HG03280 (cell line): ENCODE data around the gene PERM1.

Experiments
- ATAC-seq: cut with Tn5 transposase; IDR thresholded peaks from one replicate; pipeline ENCODE4 v1.9.1; 2021; ENCODE audit warnings: mild to moderate bottlenecking, moderate library complexity; ENCODE audit not compliant: unreplicated experiment

PERM1 gene

DNA sequence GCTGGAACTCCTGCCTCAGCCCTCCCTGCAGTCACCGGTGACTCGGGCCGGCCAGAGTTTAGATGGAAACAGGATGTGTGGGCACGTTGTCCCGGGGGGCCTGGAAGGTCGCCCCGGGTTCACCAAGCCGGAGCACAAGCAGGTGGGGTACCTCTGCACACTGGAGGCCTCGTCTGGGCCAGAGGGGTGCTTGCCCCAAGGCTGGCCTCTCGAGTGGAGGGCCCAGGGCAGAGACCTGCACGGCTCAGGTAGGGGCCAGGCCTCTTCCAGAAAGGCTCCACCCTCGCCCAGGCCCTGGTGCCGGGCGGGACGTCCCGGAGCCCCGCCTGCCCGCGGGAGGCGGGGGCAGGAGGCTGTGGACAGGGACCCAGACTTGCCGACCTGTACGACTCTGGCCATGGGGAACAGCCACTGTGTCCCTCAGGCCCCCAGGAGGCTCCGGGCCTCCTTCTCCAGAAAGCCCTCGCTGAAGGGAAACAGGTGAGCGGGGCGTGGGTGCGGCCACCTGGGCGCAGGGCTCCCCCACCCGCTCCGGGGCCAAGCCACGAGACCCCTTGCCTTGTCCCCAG, 15.7 kb downstream of the PERM1 start, which contains the start of gene PLEKHN1:
TSS of gene PLEKHN1 (plus strand) at position 348 of the 569 bp plus-strand sequence. CDS start at position 398, 50 bp downstream.
- ATAC-seq: no peak

DNA sequence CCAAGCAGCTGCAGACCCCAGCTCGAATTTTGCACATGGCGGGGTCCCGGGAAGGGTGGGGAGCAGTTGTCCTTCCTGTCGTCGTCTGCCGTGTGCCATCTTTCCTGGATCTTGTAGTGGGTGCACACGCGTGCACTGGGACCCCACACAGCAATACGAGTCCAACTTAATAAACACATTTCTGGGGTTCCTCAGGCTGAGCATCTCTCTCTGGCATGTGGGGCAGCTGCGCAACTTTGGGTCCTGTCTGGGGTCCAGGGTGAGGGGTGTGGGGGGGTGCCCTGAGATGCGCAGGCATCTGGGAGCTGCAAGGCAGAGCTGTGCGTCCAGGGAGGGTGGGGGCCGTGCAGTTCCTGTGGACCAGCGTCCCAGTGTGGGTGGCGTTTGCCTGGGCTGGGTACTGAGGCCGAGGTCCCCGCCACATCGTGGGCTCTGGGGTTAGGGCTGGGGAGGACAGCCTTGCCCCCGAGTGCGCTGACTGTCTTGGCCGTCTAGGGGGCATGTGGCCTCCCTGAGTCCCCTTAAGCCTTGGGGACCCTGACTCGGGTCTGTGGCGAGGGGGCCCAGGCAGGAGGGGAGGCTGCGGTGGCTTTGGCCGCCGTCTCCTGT, 16.3 kb downstream of the PERM1 start:
- no peak for ATAC-seq

DNA sequence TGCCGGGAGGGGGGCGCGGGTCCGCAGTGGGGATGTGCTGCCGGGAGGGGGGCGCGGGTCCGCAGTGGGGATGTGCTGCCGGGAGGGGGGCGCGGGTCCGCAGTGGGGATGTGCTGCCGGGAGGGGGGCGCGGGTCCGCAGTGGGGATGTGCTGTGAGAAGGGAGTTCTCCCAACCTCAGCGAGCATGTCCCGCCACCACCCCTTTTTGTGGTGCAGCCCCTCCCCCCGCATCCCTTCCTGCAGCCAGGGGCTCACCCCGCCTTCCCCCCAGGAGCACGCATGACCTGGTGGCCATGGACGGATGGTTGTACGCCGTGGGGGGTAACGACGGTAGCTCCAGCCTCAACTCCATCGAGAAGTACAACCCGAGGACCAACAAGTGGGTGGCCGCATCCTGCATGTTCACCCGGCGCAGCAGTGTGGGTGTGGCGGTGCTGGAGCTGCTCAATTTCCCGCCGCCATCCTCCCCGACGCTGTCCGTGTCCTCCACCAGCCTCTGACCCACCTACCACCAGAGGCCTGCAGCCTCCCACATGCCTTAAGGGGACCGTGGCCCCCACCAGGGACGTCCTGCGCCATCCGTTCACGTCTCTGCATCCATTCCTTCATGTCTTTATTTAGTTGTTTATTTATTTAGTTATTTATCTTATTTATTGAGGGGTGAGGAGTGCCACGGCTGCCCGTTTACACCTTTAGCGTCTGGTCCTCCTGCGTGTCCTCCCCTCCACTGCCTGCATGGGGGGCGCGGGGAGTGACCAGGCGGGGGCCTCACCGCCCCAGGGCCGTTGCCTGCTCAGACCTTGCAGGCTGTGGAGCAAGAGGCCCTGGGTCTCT, 17.0 kb downstream of the PERM1 start:
- ATAC-seq: no peak

DNA sequence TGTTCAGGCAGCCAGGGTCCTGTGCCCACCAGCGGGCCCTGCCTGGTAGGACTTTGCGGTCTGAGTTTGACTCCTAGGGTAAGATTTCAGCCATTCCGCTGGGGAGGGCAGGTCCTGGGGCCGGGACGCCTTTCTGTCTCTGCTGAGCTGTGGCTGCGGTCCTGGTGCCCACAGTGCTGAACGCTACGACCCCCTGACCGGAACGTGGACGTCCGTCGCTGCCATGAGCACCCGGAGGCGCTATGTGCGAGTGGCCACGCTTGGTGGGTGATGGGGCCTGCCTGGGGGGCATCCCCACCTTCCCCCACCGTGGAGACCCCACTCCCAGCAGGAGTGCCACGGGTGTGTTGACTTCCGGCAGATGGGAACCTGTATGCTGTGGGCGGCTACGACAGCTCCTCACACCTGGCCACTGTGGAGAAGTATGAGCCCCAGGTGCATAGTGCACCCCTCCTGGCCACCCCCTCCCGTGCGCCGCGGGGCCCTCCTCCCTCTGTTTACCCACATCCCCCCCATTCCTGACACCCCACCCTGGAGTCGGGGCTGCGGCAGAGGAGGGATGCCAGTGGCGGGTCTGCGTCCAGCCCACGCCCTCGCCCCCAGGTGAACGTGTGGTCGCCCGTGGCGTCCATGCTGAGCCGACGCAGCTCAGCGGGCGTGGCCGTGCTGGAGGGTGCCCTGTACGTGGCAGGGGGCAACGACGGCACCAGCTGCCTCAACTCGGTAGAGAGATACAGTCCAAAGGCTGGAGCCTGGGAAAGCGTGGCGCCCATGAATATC, 18.0 kb downstream of the PERM1 start:
- no peak for ATAC-seq

DNA sequence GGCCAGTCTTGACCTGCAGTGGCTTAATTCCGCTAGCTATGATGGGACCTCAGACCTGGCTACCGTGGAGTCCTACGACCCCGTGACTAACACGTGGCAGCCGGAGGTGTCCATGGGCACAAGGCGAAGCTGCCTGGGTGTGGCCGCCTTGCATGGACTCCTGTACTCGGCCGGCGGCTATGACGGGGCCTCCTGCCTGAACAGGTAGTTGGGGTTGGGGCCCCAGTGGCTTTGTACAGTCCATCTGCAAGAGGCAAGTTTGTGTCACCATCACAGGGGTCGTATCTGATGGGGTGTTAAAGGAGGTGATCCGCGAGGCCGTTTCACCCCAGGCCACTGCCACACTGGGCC, 18.6 kb downstream of the PERM1 start:
- ATAC-seq: no peak

DNA sequence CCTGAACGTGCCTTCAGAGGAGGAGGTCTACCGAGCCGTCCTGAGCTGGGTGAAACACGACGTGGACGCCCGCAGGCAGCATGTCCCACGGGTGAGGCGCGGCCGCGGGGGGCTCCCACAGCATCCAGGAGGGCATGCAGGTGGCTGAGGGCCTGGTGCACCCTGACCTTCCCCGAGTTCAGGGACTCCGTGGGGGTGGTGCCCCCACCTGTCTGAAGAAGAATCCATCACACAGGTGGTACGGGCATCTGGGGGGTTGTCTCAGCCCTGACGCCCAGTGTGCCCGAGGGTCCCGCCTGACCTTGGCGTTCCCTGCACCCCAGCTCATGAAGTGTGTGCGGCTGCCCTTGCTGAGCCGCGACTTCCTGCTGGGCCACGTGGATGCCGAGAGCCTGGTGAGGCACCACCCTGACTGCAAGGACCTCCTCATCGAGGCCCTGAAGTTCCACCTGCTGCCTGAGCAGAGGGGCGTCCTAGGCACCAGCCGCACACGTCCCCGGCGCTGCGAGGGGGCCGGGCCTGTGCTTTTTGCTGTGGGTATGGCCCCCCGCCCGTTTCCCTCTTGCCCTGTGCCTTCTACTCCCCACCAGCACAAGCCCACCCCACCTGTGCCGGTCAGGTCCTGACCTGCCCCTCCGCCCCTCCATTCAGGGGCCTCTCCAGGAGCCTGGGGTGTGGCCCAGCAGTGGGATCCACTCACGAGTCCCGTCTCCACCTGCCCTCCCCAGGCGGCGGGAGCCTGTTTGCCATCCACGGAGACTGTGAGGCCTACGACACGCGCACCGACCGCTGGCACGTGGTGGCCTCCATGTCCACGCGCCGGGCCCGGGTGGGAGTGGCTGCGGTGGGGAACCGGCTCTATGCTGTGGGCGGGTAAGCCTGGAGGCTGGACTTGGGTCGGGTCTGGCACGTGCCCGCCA, 19.3 kb downstream of the PERM1 start:
- no peak for ATAC-seq

DNA sequence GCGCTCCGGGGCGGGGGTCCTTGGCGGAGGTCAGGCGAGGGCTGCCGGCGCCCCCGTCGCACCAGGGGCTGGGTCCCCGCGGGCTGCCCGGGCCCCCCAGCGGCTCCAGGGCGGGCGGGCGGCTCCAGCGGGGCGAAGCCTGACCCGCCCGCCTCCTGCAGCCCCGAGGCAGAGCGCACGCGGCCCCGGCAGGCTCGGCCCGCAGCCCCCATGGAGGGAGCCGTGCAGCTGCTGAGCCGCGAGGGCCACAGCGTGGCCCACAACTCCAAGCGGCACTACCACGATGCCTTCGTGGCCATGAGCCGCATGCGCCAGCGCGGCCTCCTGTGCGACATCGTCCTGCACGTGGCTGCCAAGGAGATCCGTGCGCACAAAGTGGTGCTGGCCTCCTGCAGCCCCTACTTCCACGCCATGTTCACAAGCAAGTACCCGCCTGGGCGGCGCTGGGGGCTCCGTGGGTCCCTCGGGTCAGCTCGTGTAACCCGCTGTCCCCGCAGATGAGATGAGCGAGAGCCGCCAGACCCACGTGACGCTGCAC, 20.7 kb downstream of the PERM1 start:
- ATAC-seq: no peak

DNA sequence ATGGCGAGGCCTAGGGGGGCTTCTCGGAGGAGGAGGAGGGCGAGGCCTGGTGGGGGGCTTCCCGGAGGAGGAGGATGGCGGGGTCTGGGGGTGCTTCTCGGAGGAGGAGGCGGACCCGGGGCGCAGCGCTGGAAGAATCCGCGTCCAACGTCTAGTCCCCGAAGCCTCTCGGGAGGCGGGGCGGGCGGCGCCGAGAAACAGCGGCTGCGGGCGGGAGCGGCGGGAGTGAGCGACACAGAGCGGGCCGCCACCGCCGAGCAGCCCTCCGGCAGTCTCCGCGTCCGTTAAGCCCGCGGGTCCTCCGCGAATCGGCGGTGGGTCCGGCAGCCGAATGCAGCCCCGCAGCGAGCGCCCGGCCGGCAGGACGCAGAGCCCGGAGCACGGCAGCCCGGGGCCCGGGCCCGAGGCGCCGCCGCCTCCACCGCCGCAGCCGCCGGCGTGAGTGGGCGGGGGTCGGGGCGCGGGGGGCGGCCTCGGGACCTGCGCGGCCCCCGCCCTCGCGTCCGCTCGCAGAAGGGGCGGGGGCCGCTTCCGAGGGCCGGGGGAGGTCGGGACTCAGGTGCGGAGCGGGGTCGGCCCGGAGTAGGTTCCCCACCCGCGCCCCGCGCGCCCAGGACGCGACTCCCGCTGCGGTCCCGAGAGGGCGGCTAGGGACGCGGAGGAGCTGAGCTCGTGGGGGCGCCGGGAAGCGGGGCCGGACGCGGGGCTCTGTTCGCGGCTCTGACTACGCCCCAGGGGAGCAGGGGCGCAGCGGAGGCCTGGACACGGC, 21.3 kb downstream of the PERM1 start, which contains the start of gene KLHL17:
TSS of gene KLHL17 (plus strand) at position 222 of the 769 bp plus-strand sequence. CDS start at position 332, 110 bp downstream.
- no peak for ATAC-seq

DNA sequence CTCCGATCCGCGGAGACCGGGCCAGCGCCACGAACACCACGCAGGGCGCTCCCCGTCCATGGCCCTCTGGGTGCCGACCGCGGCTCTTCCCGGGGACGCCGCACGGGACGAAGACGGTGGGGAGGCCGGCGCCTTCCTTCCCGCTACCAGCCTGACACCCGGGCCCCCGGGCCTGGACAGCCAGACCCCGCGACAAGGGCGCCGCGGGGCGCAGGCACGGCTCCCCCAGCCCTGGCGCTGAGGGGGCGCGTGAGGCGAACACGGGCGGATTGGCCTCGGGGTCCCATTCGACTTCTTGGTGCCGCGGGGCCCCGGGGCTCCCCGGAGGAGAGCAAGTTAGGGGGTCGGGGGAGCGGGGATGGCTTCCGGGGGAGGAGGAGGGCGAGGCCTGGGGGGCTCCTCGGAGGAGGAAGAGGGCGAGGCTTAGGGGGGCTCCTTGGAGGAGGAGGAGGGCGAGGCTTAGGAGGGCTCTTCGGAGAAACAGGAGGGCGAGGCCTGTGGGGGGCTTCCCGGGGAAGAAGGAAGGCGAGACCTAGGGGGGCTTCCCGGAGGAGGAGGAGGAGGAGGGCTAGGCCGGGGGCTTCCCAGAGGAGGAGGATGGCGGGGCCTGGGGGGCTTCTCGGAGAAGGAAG, 22.0 kb downstream of the PERM1 start:
- no peak for ATAC-seq

DNA sequence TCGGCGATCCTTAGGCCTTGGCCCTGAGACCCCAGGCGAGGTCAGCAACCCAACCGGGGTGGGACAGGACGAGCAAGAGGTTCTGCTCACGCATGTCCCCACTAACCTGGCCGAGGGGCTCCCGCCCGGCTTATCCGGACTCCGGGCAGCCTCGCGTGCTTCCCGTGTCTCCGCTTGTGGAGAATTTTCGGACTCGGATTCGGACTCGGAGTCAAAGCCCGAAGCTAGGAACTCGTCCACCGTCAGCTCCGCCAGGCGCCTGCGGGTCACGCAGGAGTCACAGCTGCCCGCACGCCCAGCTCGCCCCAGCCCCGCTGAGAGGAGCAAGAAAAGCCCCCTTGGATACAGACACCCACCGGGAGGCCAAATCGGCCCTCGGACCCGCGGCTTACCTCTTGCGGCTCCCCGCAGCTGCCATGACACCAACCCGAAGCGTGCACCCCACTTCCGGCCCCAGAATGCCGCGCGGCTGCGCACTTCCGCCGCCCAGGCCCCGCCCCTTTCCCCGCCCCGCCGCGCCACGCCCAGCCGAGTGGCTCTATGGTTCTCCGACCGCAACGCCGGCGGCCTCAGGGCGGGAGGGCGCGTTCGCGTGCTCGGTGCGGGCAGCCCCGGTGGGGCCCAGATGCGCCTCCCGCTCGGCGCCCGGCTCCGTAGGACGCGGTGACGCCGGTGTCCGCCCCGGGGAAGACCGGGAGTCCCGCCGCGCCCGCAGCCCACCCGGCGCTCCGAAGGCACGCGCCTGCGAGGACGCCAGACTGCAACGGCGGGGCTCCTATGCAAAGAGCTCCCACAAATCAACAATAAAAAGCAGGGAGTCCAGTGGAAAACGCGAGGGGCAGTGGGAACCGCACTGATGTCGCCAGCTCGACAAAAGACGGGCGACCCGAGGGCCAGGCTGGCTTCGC, 22.8 kb downstream of the PERM1 start, which contains the start of gene NOC2L:
TSS of gene NOC2L (minus strand) at position 434 of the 908 bp plus-strand sequence. CDS start at position 418, 16 bp downstream.
- ATAC-seq: peak; percentile 73

DNA sequence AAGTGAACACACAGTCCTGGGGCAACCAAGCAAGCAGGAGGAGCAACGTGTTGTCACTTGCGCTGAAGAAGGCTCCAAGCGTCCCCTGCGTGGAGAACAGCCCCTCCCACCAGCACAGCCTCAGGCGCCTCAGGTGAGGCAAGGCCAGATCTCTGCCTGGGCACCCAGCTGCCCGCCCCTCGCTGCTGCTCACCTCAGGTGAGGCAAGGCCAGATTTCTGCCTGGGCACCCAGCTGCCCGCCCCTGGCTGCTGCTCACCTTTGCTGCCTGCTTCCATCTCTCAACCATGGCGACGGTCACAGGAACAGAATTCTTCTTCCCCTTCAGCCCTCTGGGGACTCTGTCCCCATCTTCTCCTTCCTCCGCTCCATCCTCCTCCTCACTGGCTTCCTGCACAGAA, 25.3 kb downstream of the PERM1 start:
- no peak for ATAC-seq

DNA sequence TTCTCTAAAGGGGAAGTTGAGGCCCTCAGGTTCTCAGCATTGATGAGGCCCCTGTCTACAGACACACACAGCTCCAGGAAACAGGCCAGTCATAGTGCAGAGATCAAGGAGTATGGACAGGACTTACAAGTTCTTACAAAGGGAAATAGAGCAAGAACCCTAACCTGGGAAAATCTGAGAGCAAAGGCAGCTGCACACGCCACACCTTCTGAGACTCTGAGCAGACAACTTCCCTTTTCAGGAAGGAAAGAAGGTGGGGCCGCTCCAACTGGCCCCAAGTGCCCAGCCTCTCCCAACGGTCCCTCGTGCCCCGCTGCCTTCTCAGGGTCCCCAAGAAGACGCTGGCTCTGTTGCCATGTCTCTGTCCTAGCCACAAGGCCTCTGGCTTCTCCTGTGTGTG, 26.4 kb downstream of the PERM1 start:
- ATAC-seq: no peak

DNA sequence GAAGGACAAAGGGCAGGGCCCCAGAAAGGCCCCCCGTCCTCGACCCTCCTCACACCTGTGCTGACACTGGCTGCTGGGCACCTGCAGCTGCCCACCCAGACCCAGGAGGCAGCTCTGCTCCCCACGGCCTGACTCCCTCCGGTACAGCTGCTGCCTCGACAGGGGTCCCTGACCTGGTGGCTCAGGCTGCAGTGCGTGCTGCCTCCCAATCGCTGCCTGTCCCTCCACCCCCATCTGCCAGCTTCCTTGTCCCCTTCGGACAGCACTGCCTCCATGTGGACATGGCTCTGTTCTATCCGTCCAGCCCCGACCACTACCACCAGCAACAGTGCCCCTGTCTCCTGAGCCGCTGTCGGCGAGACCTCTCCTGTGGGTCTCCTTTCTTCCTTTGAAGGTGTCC, 27.0 kb downstream of the PERM1 start:
- no peak for ATAC-seq

DNA sequence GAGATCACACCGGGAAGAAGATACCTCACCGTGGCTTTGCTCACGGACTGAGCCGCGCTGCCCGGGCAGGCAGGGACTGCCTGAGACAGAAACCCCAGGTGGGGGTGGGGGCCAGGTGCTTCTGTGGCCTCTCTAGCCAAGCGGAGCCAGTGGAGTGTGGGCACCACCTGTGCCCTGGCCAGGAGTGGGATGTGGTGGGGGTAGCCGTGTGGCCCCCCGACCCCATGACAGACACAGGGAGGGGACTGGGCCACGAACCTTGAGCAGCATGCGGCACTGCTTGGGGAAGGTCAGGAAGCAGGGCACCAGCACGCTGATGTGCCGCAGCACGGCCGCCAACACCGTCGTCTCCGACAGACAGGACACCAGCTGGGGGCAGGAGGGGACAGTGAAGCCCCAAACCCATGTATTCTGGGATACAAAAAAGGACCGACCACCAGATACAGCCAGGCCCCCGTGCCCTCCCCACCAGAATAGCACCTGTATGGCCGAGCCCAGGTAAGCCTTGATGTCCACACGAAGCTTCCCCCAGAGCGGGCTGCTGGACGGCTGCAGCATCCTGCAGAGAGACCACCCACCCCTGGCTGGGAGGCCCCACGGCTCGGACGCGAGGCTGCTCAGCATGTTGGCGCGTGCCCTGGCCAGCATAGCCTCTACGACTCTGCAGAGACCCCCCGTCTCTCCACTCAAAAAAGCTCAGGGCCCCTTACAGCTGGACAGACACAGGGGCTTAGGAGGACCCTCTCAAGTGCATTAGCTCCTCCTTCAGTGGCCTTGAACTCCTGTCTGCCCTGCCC, 28.2 kb downstream of the PERM1 start:
- ATAC-seq: no peak

DNA sequence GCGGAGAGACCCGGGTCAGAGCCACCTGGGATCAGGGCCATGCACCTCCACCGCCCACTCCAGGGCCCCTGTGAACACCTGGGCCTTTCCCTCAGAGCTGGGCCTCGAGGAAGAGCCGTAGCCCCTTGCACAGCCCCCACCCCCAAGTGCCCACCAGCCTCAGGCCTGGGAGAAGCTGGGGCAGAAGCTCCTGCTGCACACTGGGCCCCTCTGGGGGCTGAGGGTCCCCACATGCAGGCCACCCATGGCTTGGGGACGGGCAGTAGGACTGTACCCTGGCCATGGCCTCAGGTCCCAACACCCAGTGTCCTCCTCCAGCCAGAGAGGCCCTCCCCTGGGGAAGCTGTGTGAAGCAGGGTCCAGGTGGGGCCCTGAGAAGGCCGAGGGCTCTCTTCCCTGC, 29.3 kb downstream of the PERM1 start:
- no peak for ATAC-seq

DNA sequence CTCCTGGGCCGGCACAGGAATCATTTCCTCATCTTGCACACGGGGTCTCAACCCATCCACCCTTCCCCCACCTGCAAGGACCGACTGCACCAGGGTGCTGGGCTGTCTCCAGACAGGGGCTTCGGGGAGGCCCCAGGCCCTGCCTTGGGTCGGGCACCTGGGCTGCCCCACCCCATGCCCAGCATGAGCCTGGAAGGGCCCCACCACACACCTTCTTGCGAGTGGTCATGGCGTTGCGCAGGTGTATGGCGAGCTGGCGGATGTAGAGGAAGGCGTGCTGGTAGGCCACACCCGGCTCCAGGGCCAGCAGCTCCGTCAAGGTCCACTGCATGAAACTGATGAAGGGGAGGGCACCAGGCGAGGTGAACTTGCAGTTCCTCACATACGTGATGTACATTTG, 29.7 kb downstream of the PERM1 start:
- ATAC-seq: no peak

DNA sequence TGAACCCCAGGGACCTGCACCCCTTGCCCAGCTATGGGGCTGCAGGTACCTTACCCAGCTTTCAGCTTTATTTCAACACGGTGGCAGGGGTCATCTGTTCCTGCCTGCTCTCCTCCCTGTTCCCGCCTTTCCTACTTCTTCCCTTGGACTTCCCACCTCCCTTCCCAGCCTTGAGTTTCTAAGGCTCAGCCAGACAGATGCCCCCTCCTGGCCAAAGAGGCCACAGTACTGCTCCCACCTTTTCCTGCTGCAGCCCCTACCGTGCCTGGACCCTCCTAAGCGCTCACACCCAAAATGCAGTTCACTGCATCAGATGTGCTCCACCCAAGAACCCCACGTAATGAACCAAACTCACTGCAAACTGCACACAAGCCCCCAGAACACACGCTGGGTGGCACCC, 30.5 kb downstream of the PERM1 start:
- no peak for ATAC-seq
